IPS-20b (cell line): ENCODE data around the gene CLEC7A.

Experiments used
- H3K27ac ChIP-seq: one replicate; pipeline ENCODE4 v1.5.1; 2013; ENCODE audit warnings: low read length
- H3K27me3 ChIP-seq: 2 replicates; pipeline ENCODE4 v1.6.1; 2013; ENCODE audit warnings: mild to moderate bottlenecking, low read length, inconsistent platforms; ENCODE audit not compliant: insufficient read depth
- H3K36me3 ChIP-seq: 2 replicates; pipeline ENCODE4 v1.6.1; 2013; ENCODE audit warnings: low read depth, mild to moderate bottlenecking, inconsistent platforms, low read length, moderate library complexity; ENCODE audit not compliant: insufficient read depth
- H3K4me1 ChIP-seq: 2 replicates; pipeline ENCODE4 v1.6.1; 2013; ENCODE audit warnings: mild to moderate bottlenecking, control low read depth, inconsistent platforms, low read length, moderate library complexity; ENCODE audit not compliant: insufficient read depth
- H3K4me3 ChIP-seq: 2 replicates; pipeline ENCODE4 v1.5.1; 2013; ENCODE audit warnings: mild to moderate bottlenecking, low read length, inconsistent platforms
- H3K9ac ChIP-seq: 2 replicates; pipeline ENCODE4 v1.6.1; 2013; ENCODE audit warnings: low read depth, mild to moderate bottlenecking, inconsistent platforms, low read length, moderate library complexity
- H3K9me3 ChIP-seq: 2 replicates; pipeline ENCODE4 v1.6.1; 2013; ENCODE audit warnings: mild to moderate bottlenecking, low read depth, low read length, inconsistent platforms; ENCODE audit not compliant: insufficient read depth

The CLEC7A gene

DNA sequence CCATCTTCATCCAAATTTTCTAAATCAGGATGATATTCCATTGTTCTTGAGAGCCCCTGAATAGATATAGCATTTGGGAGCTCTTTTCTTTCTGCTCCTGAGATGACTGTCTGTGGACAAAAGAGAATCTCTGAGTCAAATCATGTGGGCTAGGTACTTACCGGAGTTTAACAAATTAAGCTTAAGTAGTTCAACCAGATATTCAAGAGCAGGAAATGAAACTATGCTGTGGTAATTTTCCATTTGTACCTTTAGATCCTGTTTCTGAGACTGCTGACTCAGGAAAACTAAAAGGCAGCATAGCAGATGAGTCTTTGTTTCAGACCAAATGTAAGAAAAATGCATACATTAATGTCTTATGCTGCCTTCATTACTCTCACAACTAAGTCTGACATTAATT, at the start of gene CLEC7A:
CLEC7A (minus strand) TSS at position 158 of the 400 bp plus-strand sequence; CDS start at position 41, 117 bp downstream.
- Histone ChIP-seq H3K9ac (no peak within 1 kb of the TSS), H3K4me1 (peaks cover 31% of the 10 kb centered on the region), H3K36me3 (no peaks in the 10 kb centered on the region), H3K27ac (no peak within 1 kb of the TSS), H3K27me3 (no peaks in the 10 kb centered on the region), H3K4me3 (no peak within 1 kb of the TSS), H3K9me3 (no peaks in the 10 kb centered on the region)

DNA sequence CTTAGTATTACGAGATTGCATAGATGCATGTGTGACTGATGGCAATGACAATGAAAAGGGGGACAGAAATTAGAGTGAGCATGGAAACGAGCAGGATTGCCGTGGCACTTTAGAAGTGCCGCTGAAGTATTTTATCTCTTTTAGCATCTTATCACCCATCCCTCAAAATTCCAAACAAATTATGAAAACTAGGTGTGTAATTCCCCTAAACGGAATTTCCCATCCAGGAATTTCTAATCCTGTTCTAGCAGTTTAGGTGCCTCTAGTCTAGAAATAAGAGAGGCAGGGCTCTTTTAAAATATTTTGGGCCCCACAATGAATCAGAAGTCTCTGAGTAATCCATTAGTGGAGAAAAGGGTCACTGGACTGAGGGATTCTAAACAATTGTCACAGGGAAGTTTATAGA, 49.8 kb upstream of the CLEC7A start:
- no peak overlapping the region for H3K27ac ChIP-seq
- H3K4me1 ChIP-seq = no peaks in the 10 kb centered on the region
- H3K27me3 ChIP-seq = no peaks in the 10 kb centered on the region
- no peak overlapping the region for H3K4me3 ChIP-seq
- H3K9ac ChIP-seq = no peak overlapping the region
- no peaks in the 10 kb centered on the region for H3K36me3 ChIP-seq
- H3K9me3 ChIP-seq = no peaks in the 10 kb centered on the region

DNA sequence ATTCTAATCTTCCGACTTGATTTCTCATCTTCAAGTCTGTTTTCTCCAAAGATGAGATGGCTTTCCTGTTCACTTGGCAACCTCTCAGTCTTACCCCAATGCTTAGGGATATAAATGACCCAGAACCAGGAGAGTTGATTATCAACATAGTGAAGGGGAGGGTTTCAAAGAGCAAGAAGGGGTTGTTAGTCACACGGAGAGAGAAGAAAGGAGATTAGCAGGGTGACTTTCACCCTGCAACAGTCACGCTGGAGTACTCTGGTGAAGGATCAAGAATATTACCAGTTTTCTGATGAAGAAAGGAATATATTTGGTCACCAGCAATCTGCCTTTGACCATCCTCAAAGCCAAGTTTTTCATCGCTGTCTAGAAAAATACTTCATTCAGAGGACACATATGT, 48.8 kb upstream of the CLEC7A start, which contains the start of gene TMEM52B:
TMEM52B (plus strand) TSS at position 212 of the 400 bp plus-strand sequence. CDS start 543 bp downstream, outside the sequence.
- no peaks in the 10 kb centered on the region for H3K9me3 ChIP-seq
- no peaks in the 10 kb centered on the region for H3K4me1 ChIP-seq
- no peak within 1 kb of the TSS for H3K27ac ChIP-seq
- H3K4me3 ChIP-seq = no peak within 1 kb of the TSS
- no peaks in the 10 kb centered on the region for H3K27me3 ChIP-seq
- no peaks in the 10 kb centered on the region for H3K36me3 ChIP-seq
- no peak within 1 kb of the TSS for H3K9ac ChIP-seq

DNA sequence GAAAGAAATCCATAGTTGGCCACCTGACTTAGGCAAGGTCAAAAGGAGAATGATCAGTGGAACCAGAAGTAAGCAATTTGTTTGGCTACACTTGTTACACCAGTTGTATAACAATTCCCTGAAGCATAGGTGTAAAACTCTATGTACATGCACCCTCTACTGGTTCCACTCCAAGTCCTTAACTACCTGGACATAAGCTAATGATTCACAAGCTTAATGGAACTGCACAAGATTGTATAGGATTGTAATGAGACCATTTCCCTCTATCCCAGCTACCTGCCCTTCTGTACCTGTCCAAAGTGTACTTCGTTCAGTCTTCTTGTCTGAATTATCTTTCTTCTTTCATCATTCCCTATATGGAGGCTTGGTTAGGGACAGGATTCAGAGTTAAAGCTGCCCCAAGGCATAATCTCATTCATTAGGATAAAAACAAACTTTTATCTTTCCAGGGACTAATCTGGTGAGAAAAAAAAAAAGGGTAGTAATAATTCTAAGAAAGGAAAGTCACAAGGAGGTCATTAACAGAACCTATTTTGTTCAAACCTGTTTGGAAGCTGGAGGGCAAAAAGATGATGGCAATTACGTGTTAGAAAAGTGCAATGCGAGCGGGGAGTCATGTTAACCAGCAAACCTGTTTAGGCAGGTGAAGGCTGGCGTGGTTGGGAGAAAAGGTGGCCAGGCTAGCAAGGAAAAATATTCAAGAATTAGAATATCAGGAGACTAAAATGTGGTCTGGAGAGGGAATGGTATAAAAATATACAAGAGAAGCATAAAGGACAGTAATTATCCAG, 46.0 kb upstream of the CLEC7A start:
- Histone ChIP-seq H3K4me3 (no peak overlapping the region), H3K9ac (no peak overlapping the region), H3K4me1 (no peaks in the 10 kb centered on the region), H3K27ac (no peak overlapping the region), H3K36me3 (no peaks in the 10 kb centered on the region), H3K9me3 (no peaks in the 10 kb centered on the region), H3K27me3 (no peaks in the 10 kb centered on the region)

DNA sequence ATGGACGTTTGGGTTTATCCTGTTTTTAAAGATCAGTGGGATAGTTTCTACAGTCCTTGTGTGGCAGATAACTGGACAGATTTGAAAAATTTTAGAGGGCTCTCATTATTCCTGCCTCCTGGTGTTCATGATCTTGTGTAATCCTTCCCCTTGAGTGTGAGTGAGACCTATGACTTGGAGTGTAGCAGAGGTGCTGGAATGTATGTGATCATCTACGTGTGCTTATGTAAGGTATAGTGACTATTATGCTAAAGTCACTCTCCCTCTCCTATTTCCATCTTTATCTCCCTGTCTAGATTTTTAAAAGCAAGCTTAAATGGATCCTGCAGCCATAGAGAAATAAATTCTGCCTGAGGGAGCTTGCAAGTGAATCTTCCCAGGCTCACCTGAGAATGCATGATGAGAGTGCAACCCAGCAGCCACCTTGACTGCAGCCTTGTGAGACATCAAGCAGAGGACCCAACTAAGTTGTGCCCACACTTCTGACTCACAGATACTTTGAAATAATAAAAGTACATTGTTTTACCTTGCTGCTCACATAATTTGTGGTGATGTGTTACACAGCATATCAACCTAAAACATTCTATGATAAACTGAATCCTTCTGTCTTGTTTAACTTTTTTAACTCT, 45.1 kb upstream of the CLEC7A start:
- no peaks in the 10 kb centered on the region for H3K9me3 ChIP-seq
- H3K36me3 ChIP-seq = no peaks in the 10 kb centered on the region
- H3K9ac ChIP-seq = no peak overlapping the region
- H3K27ac ChIP-seq = no peak overlapping the region
- H3K4me3 ChIP-seq = no peak overlapping the region
- no peaks in the 10 kb centered on the region for H3K4me1 ChIP-seq
- no peaks in the 10 kb centered on the region for H3K27me3 ChIP-seq

DNA sequence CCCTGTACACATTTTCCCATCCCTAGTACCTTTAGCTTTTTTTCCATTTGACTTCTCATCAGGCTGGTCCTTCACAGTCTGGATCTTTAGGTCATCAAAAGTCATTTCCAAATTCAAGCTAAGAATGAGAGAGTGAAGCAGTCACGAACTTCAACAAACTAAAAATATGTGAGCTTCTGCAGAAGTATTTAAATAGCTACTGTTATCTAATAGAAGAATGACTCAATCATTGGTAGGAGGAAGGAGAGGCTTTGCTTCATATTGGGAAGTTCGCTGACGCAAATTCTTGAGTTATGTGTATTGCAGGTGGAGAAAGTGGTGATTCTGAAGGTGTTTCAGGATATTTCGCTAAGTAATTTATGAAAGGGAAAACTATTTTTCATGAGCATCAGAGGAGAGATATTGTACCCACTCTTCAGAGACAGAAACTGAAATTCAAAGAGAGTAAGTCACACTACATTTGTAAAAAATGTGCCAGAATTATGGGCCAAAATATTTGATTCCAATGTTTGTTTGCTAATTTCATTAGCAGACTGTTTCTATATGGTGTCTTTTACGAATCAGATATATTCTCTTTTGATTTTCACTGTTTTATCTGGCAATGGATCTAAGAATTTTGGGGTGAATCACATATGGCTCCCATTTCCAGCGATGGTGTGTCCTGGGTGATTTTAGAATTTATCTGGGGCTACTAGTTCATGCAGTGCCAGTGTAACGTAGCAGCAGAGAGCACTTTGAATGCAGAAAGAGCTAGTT, 42.2 kb upstream of the CLEC7A start, which contains the start of gene OLR1:
OLR1 (minus strand) TSS at position 160 of the 756 bp plus-strand sequence; CDS start at position 105, 55 bp downstream.
- no peak within 1 kb of the TSS for H3K9ac ChIP-seq
- no peak within 1 kb of the TSS for H3K4me3 ChIP-seq
- no peaks in the 10 kb centered on the region for H3K4me1 ChIP-seq
- no peaks in the 10 kb centered on the region for H3K36me3 ChIP-seq
- no peaks in the 10 kb centered on the region for H3K9me3 ChIP-seq
- no peak within 1 kb of the TSS for H3K27ac ChIP-seq
- H3K27me3 ChIP-seq = no peaks in the 10 kb centered on the region

DNA sequence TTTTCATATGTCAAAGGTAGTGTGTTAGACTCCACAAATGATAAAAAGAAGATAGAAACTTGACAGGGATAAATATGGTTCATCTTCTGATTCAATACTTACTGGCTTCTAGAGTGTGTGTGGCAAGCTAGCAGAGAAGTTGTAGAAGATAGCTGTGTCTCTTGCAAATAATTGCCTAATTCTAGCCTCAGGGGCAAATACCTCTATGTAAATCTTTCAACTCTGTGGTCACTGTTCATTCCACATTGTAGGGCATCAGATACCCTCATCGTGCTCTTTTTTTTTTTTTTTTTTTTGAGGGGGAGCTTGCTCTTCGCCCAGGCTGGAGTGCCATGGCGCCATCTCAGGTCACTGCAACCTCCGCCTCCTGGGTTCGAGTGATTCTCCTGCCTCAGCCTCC, 40.2 kb upstream of the CLEC7A start:
- Histone ChIP-seq H3K4me3 (no peak overlapping the region), H3K36me3 (no peaks in the 10 kb centered on the region), H3K27ac (no peak overlapping the region), H3K27me3 (no peaks in the 10 kb centered on the region), H3K9ac (no peak overlapping the region), H3K4me1 (no peaks in the 10 kb centered on the region), H3K9me3 (no peaks in the 10 kb centered on the region)

DNA sequence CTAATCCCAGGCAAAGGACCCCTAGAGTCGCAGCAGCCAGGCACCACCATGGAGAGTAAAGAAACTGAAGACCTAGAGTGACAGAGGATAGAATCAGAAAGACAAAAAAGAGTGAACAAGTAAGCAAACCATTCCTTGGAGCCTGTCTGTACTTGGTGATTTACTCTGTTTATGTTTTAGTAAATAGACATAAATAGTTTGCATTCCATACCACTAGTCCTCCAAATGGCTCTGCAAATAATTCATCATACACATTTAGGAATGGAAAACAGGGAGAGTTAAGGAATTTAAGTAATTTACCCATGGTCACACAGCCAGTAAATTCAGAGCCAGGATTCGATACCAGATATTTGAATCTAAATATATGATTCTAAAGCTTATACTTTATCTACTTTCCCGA, 39.1 kb upstream of the CLEC7A start:
- no peak overlapping the region for H3K4me3 ChIP-seq
- no peak overlapping the region for H3K9ac ChIP-seq
- H3K9me3 ChIP-seq = no peaks in the 10 kb centered on the region
- H3K27ac ChIP-seq = no peak overlapping the region
- no peaks in the 10 kb centered on the region for H3K4me1 ChIP-seq
- no peaks in the 10 kb centered on the region for H3K36me3 ChIP-seq
- no peaks in the 10 kb centered on the region for H3K27me3 ChIP-seq

DNA sequence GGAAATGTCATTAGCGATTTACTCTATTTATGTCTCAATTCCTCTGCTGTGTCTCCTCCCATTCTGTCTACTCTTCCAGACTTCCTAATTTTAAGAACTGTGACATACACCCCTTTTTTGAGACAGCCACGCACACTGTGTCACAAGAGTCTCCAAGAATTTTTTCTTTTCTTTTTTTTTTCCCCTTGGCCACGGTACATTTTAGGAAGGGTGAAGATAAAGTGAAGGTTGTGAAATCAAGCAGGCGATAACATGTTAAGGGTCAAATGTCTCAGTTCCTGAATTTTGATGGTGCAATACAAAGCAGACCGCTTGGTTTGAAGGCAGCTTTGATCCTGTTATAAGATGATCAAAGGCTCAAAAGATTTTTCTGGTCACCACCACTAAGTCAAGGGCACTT, 37.6 kb upstream of the CLEC7A start:
- Histone ChIP-seq H3K9ac (no peak overlapping the region), H3K4me3 (no peak overlapping the region), H3K27me3 (no peaks in the 10 kb centered on the region), H3K4me1 (no peaks in the 10 kb centered on the region), H3K27ac (no peak overlapping the region), H3K36me3 (no peaks in the 10 kb centered on the region), H3K9me3 (no peaks in the 10 kb centered on the region)

DNA sequence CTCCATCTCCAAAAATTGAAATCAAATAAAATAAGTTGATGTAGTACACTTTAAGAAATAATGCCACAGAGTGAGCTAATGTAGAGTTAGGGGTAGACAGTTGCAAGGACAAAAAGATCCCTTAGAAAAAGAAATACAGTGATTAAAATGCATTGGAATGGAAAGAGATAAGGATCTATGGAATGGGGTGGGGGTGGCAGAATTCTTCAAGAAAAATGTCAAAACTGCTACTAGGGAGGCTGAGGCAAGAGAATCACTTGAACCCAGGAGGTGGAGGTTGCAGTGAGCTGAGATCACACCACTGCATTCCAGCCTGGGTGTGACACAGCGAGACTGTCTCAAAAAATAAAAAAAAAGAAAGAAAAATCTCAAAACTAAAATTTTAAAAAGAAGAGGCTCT, 35.4 kb upstream of the CLEC7A start:
- no peaks in the 10 kb centered on the region for H3K36me3 ChIP-seq
- H3K27ac ChIP-seq = no peak overlapping the region
- no peak overlapping the region for H3K4me3 ChIP-seq
- no peaks in the 10 kb centered on the region for H3K9me3 ChIP-seq
- no peaks in the 10 kb centered on the region for H3K4me1 ChIP-seq
- no peak overlapping the region for H3K9ac ChIP-seq
- no peaks in the 10 kb centered on the region for H3K27me3 ChIP-seq

DNA sequence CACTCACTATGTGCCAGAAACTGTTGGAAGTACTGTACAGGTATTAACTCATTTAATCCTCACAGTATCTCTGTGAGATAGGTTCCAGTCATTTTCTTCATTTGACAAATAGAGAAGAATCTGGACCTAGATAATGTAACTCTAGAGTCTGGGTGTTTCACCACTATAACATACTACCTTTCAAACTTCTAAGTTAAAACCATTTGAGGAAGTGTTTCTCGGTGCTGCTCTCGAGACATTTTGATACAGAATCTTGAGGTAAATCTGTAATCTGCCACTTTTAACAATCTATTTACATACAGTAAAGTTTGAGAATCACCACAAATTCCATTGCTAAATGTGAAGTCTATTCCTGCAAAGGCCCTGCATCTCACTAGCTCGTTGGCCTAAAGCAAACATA, 33.1 kb upstream of the CLEC7A start:
- Histone ChIP-seq H3K27me3 (no peaks in the 10 kb centered on the region), H3K9ac (no peak overlapping the region), H3K4me1 (no peaks in the 10 kb centered on the region), H3K4me3 (no peak overlapping the region), H3K27ac (no peak overlapping the region), H3K9me3 (no peaks in the 10 kb centered on the region), H3K36me3 (no peaks in the 10 kb centered on the region)
